Keratinocyte (primary cell): ENCODE data around the gene MRPS10. TPM values are rescaled to one million over a fixed set of nuclear protein-coding genes. Genes with fewer than 3 reads are reported as not detected.
"Not testable (repeated sequence)": the region's sequence is repeated elsewhere in the genome, so short reads cannot be mapped to it uniquely, and the experiment has no call there.

Source experiments
- DNase-seq: peaks from one replicate; pipeline ENCODE4 v3.0.0-alpha.2; 2011; ENCODE audit warnings: low read depth, missing footprints, low spot score
- FAIRE-seq: peaks from 2 replicates; lab custom pipeline; 2011; peaks lifted over from hg19 to GRCh38; lab: Jason Lieb, UNC
- H2AFZ ChIP-seq: 2 replicates; pipeline ENCODE4 v1.6.0; 2012; ENCODE audit warnings: low read length, control low read depth, inconsistent platforms; ENCODE audit not compliant: control insufficient read depth
- H3K27ac ChIP-seq: 2 replicates; pipeline ENCODE4 v1.5.1; 2011; ENCODE audit warnings: low read length; ENCODE audit not compliant: control insufficient read depth, insufficient read depth
- H3K27me3 ChIP-seq: 3 replicates; pipeline ENCODE4 v1.6.0; 2011; ENCODE audit warnings: low read length; ENCODE audit not compliant: control insufficient read depth, insufficient read depth; ENCODE audit errors: extremely low read depth
- H3K36me3 ChIP-seq, 2 experiments: 2 replicates in 1 of 2; 3 replicates in 1 of 2; pipeline ENCODE4 v1.5.1; 2011; ENCODE audit warnings: low read length in 2 of 2, mild to moderate bottlenecking in 1 of 2; ENCODE audit not compliant: control insufficient read depth in 2 of 2, insufficient read depth in 2 of 2; ENCODE audit errors: extremely low read depth in 1 of 2
- H3K4me1 ChIP-seq: 3 replicates; pipeline ENCODE4 v1.5.1; 2011; ENCODE audit warnings: low read length; ENCODE audit not compliant: control insufficient read depth, insufficient read depth; ENCODE audit errors: extremely low read depth
- H3K4me2 ChIP-seq: 3 replicates; pipeline ENCODE4 v1.6.0; 2011; ENCODE audit warnings: low read depth, low read length; ENCODE audit not compliant: control insufficient read depth, insufficient read depth; ENCODE audit errors: extremely low read depth
- H3K4me3 ChIP-seq, 3 experiments: fragments of 200-600 bp in 1 of 3; sonication (generic) in 1 of 3; 2 replicates in 2 of 3; 3 replicates in 1 of 3; pipeline ENCODE4 v1.5.1; 2011 to 2016; ENCODE audit warnings: low read length in 3 of 3, mild to moderate bottlenecking in 3 of 3, control low read depth in 2 of 3, inconsistent platforms in 1 of 3, low read depth in 1 of 3, mixed read lengths in 1 of 3, mixed run types in 1 of 3, moderate library complexity in 1 of 3; ENCODE audit not compliant: control insufficient read depth in 2 of 3, insufficient read depth in 2 of 3; ENCODE audit errors: extremely low read depth in 1 of 3
- H3K79me2 ChIP-seq: 2 replicates; pipeline ENCODE4 v1.6.0; 2012; ENCODE audit warnings: low read length; ENCODE audit not compliant: control insufficient read depth, insufficient read depth
- H3K9ac ChIP-seq: 3 replicates; pipeline ENCODE4 v1.6.0; 2011; ENCODE audit warnings: low read length; ENCODE audit not compliant: control insufficient read depth, insufficient read depth; ENCODE audit errors: extremely low read depth
- H3K9me1 ChIP-seq: 3 replicates; pipeline ENCODE4 v1.6.0; 2011; ENCODE audit warnings: low read length; ENCODE audit not compliant: control insufficient read depth, insufficient read depth; ENCODE audit errors: extremely low read depth
- H3K9me3 ChIP-seq: 2 replicates; pipeline ENCODE4 v1.5.1; 2012; ENCODE audit warnings: low read depth, low read length; ENCODE audit not compliant: control insufficient read depth
- H4K20me1 ChIP-seq: 3 replicates; pipeline ENCODE4 v1.6.0; 2011; ENCODE audit warnings: low read length; ENCODE audit not compliant: control insufficient read depth, insufficient read depth; ENCODE audit errors: extremely low read depth
- CTCF ChIP-seq, 3 experiments: IDR thresholded peaks in 1 of 3; conservative IDR thresholded peaks in 1 of 3; optimal IDR thresholded peaks in 1 of 3; 2 replicates in 2 of 3; 3 replicates in 1 of 3; pipeline versions ENCODE3 to v1.5.1; 2011; ENCODE audit warnings: low read length in 3 of 3, mild to moderate bottlenecking in 3 of 3, moderate library complexity in 2 of 3, control low read depth in 1 of 3, inconsistent platforms in 1 of 3; ENCODE audit not compliant: insufficient read depth in 2 of 3; ENCODE audit errors: extremely low read depth in 1 of 3
- EZH2 ChIP-seq: IDR thresholded peaks from one replicate; pipeline ENCODE4 v1.6.1; 2012; ENCODE audit warnings: inconsistent platforms, mild to moderate bottlenecking, low read length, moderate library complexity
- dilution Hi-C: fragments of 300-500 bp; cut with MboI; formaldehyde crosslinking; loops from one replicate; pipeline ENCODE4 v1.7.0; 2020; ENCODE audit warnings: low sequenced_read_pairs; ENCODE audit not compliant: extremely low pct_ligation_motif_present
- polyA plus RNA-seq, 5 experiments: library from polyadenylated mRNA; depleted of rRNA in 3 of 5; stranded (reverse) in 3 of 5; stranded (forward) in 1 of 5; unstranded in 1 of 5; fragments of >200 nt; gene quantifications; 1 replicate in 1 of 5; 2 replicates in 3 of 5; 3 replicates in 1 of 5; pipeline versions ENCODE4 v1.2.1 to v1.2.3, GENCODE V29; 2011 to 2012; ENCODE audit warnings: missing spikeins in 2 of 5, low read depth in 1 of 5, low replicate concordance in 1 of 5

The MRPS10 gene
- polyA plus RNA-seq, 1 donor (not counting 4 experiments of a cell fraction or from before 2014, with no cell fraction given) = 80.1 TPM

- Histone ChIP-seq H3K36me3 (peaks cover 17 to 38% of the 10 kb centered on the region in 2 experiments), H4K20me1 (no peaks in the 10 kb centered on the region), H3K27me3 (no peaks in the 10 kb centered on the region), H3K9ac (no peak overlapping the region), H2AFZ (no peak overlapping the region), H3K4me1 (peaks cover 22% of the 10 kb centered on the region), H3K27ac (no peak overlapping the region), H3K4me3 (no peak overlapping the region), H3K9me1 (no peaks in the 10 kb centered on the region), H3K4me2 (no peak overlapping the region), H3K79me2 (peaks cover 12% of the 10 kb centered on the region), H3K9me3 (no peaks in the 10 kb centered on the region)
- FAIRE-seq = no peak
- no peak for TF ChIP-seq EZH2
- no peak for TF ChIP-seq CTCF (optimal IDR thresholded peaks at IDR 0.05 in 1 of 3, IDR thresholded peaks at IDR 0.05 in 1 of 3, conservative IDR thresholded peaks at IDR 0.05 in 1 of 3; ENCODE audit: extremely low read depth in 1 of 3, insufficient read depth in 2 of 3, low read length in 3 of 3)
- dilution Hi-C loops = no loop called here
- DNase-seq = no peak
Measured at GRCh38 chr6:42210551-42210950, 7.1 kb downstream of the MRPS10 start.

GRCh38 chr6:42207559-42207958, 10.1 kb downstream of the MRPS10 start:
- H3K4me1 ChIP-seq, H3K27ac ChIP-seq, DNase-seq, H3K79me2 ChIP-seq, H3K9me3 ChIP-seq, H3K9ac ChIP-seq, H2AFZ ChIP-seq, H3K4me3 ChIP-seq, H3K4me2 ChIP-seq, H3K9me1 ChIP-seq, H3K27me3 ChIP-seq, FAIRE-seq, dilution Hi-C loops, H4K20me1 ChIP-seq: not testable (repeated sequence)
- H3K36me3 ChIP-seq = peaks cover 17 to 29% of the 10 kb centered on the region in 2 experiments

GRCh38 chr6:42204768-42205282, 12.8 kb downstream of the MRPS10 start:
- no peak overlapping the region for H3K27ac ChIP-seq
- no peak for FAIRE-seq
- no peak for DNase-seq
- no peak for TF ChIP-seq CTCF (optimal IDR thresholded peaks at IDR 0.05 in 1 of 3, IDR thresholded peaks at IDR 0.05 in 1 of 3, conservative IDR thresholded peaks at IDR 0.05 in 1 of 3; ENCODE audit: extremely low read depth in 1 of 3, insufficient read depth in 2 of 3, low read length in 3 of 3)
- no peak for TF ChIP-seq EZH2
- peaks cover 9 to 14% of the 10 kb centered on the region in 2 experiments for H3K36me3 ChIP-seq
- no peaks in the 10 kb centered on the region for H3K9me1 ChIP-seq
- no peaks in the 10 kb centered on the region for H3K9me3 ChIP-seq
- no peaks in the 10 kb centered on the region for H4K20me1 ChIP-seq
- H3K79me2 ChIP-seq = no peaks in the 10 kb centered on the region
- H3K27me3 ChIP-seq = no peaks in the 10 kb centered on the region
- H3K4me1 ChIP-seq = peaks cover 8% of the 10 kb centered on the region
- H3K4me3 ChIP-seq = no peak overlapping the region
- H2AFZ ChIP-seq = no peak overlapping the region
- dilution Hi-C loops = no loop called here
- H3K9ac ChIP-seq = no peak overlapping the region
- no peak overlapping the region for H3K4me2 ChIP-seq
